ENCODE measurements around the gene STXBP5. TPM values are rescaled to one million over a fixed set of nuclear protein-coding genes. Genes with fewer than 3 reads are reported as not detected.

STXBP5 gene
- total RNA-seq, 4 donors from 2014 or later: 19.7 to 37.2 (median 22.6) TPM

Small RNA genes lying within 50 kb of the gene (small RNA-seq; reads per million reads assigned to genes)
- gene AL355365.1: not detected

All from omental fat pad (tissue), 4 donors.